ENCODE results near the gene UROS.

DNA sequence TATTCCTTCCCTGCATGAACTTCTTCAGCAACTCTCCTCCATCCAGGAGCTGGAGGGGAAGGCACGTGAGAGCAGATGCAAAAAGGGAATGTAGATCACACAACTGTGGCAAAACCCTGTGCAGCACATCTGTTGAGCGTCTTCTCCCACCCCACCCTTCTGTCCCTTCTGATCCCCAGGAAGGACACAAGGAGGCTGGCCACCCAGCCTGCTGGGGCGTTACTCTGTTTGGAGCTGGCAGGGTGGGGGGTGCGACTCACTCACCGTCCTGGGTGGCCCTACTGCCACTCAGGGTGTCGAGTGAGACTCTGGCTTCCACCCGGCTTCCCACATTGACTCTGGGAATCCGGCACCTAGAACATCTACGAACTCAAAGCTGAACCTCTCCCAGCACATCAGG, 37.3 kb downstream of the UROS start:
- TF ChIP-seq, protein P1, sequence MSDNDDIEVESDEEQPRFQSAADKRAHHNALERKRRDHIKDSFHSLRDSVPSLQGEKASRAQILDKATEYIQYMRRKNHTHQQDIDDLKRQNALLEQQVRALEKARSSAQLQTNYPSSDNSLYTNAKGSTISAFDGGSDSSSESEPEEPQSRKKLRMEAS (CRISPR knock-in tag; IDR thresholded peaks at IDR 0.05): no peak
- TF ChIP-seq, protein P2, sequence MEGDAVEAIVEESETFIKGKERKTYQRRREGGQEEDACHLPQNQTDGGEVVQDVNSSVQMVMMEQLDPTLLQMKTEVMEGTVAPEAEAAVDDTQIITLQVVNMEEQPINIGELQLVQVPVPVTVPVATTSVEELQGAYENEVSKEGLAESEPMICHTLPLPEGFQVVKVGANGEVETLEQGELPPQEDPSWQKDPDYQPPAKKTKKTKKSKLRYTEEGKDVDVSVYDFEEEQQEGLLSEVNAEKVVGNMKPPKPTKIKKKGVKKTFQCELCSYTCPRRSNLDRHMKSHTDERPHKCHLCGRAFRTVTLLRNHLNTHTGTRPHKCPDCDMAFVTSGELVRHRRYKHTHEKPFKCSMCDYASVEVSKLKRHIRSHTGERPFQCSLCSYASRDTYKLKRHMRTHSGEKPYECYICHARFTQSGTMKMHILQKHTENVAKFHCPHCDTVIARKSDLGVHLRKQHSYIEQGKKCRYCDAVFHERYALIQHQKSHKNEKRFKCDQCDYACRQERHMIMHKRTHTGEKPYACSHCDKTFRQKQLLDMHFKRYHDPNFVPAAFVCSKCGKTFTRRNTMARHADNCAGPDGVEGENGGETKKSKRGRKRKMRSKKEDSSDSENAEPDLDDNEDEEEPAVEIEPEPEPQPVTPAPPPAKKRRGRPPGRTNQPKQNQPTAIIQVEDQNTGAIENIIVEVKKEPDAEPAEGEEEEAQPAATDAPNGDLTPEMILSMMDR (IDR thresholded peaks at IDR 0.05): no peak
- TF ChIP-seq, protein P3, sequence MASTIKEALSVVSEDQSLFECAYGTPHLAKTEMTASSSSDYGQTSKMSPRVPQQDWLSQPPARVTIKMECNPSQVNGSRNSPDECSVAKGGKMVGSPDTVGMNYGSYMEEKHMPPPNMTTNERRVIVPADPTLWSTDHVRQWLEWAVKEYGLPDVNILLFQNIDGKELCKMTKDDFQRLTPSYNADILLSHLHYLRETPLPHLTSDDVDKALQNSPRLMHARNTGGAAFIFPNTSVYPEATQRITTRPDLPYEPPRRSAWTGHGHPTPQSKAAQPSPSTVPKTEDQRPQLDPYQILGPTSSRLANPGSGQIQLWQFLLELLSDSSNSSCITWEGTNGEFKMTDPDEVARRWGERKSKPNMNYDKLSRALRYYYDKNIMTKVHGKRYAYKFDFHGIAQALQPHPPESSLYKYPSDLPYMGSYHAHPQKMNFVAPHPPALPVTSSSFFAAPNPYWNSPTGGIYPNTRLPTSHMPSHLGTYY (CRISPR knock-in tag; IDR thresholded peaks at IDR 0.05): no peak
- TF ChIP-seq, protein P4, sequence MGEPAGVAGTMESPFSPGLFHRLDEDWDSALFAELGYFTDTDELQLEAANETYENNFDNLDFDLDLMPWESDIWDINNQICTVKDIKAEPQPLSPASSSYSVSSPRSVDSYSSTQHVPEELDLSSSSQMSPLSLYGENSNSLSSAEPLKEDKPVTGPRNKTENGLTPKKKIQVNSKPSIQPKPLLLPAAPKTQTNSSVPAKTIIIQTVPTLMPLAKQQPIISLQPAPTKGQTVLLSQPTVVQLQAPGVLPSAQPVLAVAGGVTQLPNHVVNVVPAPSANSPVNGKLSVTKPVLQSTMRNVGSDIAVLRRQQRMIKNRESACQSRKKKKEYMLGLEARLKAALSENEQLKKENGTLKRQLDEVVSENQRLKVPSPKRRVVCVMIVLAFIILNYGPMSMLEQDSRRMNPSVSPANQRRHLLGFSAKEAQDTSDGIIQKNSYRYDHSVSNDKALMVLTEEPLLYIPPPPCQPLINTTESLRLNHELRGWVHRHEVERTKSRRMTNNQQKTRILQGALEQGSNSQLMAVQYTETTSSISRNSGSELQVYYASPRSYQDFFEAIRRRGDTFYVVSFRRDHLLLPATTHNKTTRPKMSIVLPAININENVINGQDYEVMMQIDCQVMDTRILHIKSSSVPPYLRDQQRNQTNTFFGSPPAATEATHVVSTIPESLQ (CRISPR knock-in tag; IDR thresholded peaks at IDR 0.05): no peak
- TF ChIP-seq, protein P5, sequence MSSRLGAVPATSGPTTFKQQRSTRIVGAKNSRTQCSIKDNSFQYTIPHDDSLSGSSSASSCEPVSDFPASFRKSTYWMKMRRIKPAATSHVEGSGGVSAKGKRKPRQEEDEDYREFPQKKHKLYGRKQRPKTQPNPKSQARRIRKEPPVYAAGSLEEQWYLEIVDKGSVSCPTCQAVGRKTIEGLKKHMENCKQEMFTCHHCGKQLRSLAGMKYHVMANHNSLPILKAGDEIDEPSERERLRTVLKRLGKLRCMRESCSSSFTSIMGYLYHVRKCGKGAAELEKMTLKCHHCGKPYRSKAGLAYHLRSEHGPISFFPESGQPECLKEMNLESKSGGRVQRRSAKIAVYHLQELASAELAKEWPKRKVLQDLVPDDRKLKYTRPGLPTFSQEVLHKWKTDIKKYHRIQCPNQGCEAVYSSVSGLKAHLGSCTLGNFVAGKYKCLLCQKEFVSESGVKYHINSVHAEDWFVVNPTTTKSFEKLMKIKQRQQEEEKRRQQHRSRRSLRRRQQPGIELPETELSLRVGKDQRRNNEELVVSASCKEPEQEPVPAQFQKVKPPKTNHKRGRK (CRISPR knock-in tag; IDR thresholded peaks at IDR 0.05; ENCODE audit: borderline replicate concordance): no peak
- TF ChIP-seq, protein P6, sequence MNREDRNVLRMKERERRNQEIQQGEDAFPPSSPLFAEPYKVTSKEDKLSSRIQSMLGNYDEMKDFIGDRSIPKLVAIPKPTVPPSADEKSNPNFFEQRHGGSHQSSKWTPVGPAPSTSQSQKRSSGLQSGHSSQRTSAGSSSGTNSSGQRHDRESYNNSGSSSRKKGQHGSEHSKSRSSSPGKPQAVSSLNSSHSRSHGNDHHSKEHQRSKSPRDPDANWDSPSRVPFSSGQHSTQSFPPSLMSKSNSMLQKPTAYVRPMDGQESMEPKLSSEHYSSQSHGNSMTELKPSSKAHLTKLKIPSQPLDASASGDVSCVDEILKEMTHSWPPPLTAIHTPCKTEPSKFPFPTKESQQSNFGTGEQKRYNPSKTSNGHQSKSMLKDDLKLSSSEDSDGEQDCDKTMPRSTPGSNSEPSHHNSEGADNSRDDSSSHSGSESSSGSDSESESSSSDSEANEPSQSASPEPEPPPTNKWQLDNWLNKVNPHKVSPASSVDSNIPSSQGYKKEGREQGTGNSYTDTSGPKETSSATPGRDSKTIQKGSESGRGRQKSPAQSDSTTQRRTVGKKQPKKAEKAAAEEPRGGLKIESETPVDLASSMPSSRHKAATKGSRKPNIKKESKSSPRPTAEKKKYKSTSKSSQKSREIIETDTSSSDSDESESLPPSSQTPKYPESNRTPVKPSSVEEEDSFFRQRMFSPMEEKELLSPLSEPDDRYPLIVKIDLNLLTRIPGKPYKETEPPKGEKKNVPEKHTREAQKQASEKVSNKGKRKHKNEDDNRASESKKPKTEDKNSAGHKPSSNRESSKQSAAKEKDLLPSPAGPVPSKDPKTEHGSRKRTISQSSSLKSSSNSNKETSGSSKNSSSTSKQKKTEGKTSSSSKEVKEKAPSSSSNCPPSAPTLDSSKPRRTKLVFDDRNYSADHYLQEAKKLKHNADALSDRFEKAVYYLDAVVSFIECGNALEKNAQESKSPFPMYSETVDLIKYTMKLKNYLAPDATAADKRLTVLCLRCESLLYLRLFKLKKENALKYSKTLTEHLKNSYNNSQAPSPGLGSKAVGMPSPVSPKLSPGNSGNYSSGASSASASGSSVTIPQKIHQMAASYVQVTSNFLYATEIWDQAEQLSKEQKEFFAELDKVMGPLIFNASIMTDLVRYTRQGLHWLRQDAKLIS (CRISPR knock-in tag; IDR thresholded peaks at IDR 0.05; ENCODE audit: borderline replicate concordance): no peak
- TF ChIP-seq, protein P7, sequence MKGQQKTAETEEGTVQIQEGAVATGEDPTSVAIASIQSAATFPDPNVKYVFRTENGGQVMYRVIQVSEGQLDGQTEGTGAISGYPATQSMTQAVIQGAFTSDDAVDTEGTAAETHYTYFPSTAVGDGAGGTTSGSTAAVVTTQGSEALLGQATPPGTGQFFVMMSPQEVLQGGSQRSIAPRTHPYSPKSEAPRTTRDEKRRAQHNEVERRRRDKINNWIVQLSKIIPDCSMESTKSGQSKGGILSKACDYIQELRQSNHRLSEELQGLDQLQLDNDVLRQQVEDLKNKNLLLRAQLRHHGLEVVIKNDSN (CRISPR knock-in tag; IDR thresholded peaks at IDR 0.05): no peak

Data from WTC11 (cell line).